ENCODE data around the gene KCTD5.
A peak's percentile ranks its signal among the peaks of the same experiment; 100 is the strongest.

Gene KCTD5

GRCh38 chr16:2708290-2708639 is 25.9 kb downstream of the KCTD5 start:
- no peak for DNase-seq
- TF ChIP-seq POLR2A (IDR thresholded peaks at IDR 0.05; ENCODE audit: low read length): no peak
- no peak for TF ChIP-seq GATA1 (IDR thresholded peaks at IDR 0.05; ENCODE audit: low read depth, low read length)

- TF ChIP-seq GATA1 (IDR thresholded peaks at IDR 0.05; ENCODE audit: low read depth, low read length): no peak
- TF ChIP-seq POLR2A (IDR thresholded peaks at IDR 0.05; ENCODE audit: low read length): no peak
- DNase-seq: no peak
These were observed 26.7 kb downstream of the KCTD5 start for GRCh38 chr16:2708955-2709587.

- no peak for DNase-seq
- TF ChIP-seq POLR2A (IDR thresholded peaks at IDR 0.05; ENCODE audit: low read length): no peak
These were observed 27.3 kb downstream of the KCTD5 start for GRCh38 chr16:2709588-2709984.

GRCh38 chr16:2710021-2710710 is 27.8 kb downstream of the KCTD5 start:
- TF ChIP-seq GATA1 (IDR thresholded peaks at IDR 0.05; ENCODE audit: low read depth, low read length): no peak
- TF ChIP-seq POLR2A (IDR thresholded peaks at IDR 0.05; ENCODE audit: low read length): no peak
- no peak for DNase-seq

- TF ChIP-seq POLR2A (IDR thresholded peaks at IDR 0.05; ENCODE audit: low read length) (no peak), GATA1 (IDR thresholded peaks at IDR 0.05; ENCODE audit: low read depth, low read length) (no peak)
- no peak for DNase-seq
These were observed 28.4 kb downstream of the KCTD5 start for GRCh38 chr16:2710711-2711231.

GRCh38 chr16:2711370-2712062 is 29.2 kb downstream of the KCTD5 start:
- no peak for TF ChIP-seq POLR2A (IDR thresholded peaks at IDR 0.05; ENCODE audit: low read length)
- no peak for DNase-seq

GRCh38 chr16:2712063-2712441 is 29.7 kb downstream of the KCTD5 start:
- no peak for TF ChIP-seq GATA1 (IDR thresholded peaks at IDR 0.05; ENCODE audit: low read depth, low read length)
- no peak for TF ChIP-seq POLR2A (IDR thresholded peaks at IDR 0.05; ENCODE audit: low read length)
- no peak for DNase-seq

- DNase-seq: no peak
- TF ChIP-seq POLR2A (IDR thresholded peaks at IDR 0.05; ENCODE audit: low read length): no peak
- no peak for TF ChIP-seq GATA1 (IDR thresholded peaks at IDR 0.05; ENCODE audit: low read depth, low read length)
These were observed 30.2 kb downstream of the KCTD5 start for GRCh38 chr16:2712546-2712945.

- TF ChIP-seq POLR2A (IDR thresholded peaks at IDR 0.05; ENCODE audit: low read length): no peak
- TF ChIP-seq GATA1 (IDR thresholded peaks at IDR 0.05; ENCODE audit: low read depth, low read length): no peak
- no peak for DNase-seq
These were observed 31.2 kb downstream of the KCTD5 start for GRCh38 chr16:2713523-2713922.

GRCh38 chr16:2713985-2714774 is 31.9 kb downstream of the KCTD5 start:
- no peak for TF ChIP-seq POLR2A (IDR thresholded peaks at IDR 0.05; ENCODE audit: low read length)
- no peak for TF ChIP-seq GATA1 (IDR thresholded peaks at IDR 0.05; ENCODE audit: low read depth, low read length)
- DNase-seq: no peak

- no peak for TF ChIP-seq GATA1 (IDR thresholded peaks at IDR 0.05; ENCODE audit: low read depth, low read length)
- no peak for TF ChIP-seq POLR2A (IDR thresholded peaks at IDR 0.05; ENCODE audit: low read length)
- no peak for DNase-seq
These were observed 32.7 kb downstream of the KCTD5 start for GRCh38 chr16:2715064-2715463.

GRCh38 chr16:2715519-2715918 is 33.2 kb downstream of the KCTD5 start:
- no peak for TF ChIP-seq POLR2A (IDR thresholded peaks at IDR 0.05; ENCODE audit: low read length)
- TF ChIP-seq GATA1 (IDR thresholded peaks at IDR 0.05; ENCODE audit: low read depth, low read length): no peak

GRCh38 chr16:2715966-2716885 is 33.9 kb downstream of the KCTD5 start:
- TF ChIP-seq POLR2A (IDR thresholded peaks at IDR 0.05; ENCODE audit: low read length) (no peak), GATA1 (IDR thresholded peaks at IDR 0.05; ENCODE audit: low read depth, low read length) (no peak)
- DNase-seq: no peak

More at GRCh38 chr16:2715519-2715918, 33.2 kb downstream of the KCTD5 start:
- DNase-seq: peak; percentile 66 to 69
